SU-DHL-6 (cell line): ENCODE results near the gene ASPRV1.

Experiments used
- H2AFZ ChIP-seq: fragments of 200-600 bp; sonication (generic); 2 replicates; pipeline ENCODE4 v1.6.1; 2014; ENCODE audit warnings: low read depth, mild to moderate bottlenecking, moderate library complexity, mixed read lengths, antibody characterized with exemption, low read length; ENCODE audit not compliant: severe bottlenecking
- H3F3A ChIP-seq: fragments of 200-600 bp; shearing (Covaris generic); 2 replicates; pipeline ENCODE4 v1.6.0; 2016; ENCODE audit warnings: antibody characterized with exemption, mild to moderate bottlenecking; ENCODE audit not compliant: insufficient read depth
- H3K27ac ChIP-seq: fragments of 200-600 bp; sonication (generic); 2 replicates; pipeline ENCODE4 v1.5.1; 2016; ENCODE audit warnings: low read depth, mild to moderate bottlenecking, low read length, moderate library complexity, mixed read lengths
- H3K27me3 ChIP-seq: fragments of 200-600 bp; sonication (generic), shearing (Covaris generic); 2 replicates; pipeline ENCODE4 v1.6.0; 2014; ENCODE audit warnings: mild to moderate bottlenecking, low read length
- H3K36me3 ChIP-seq: fragments of 200-600 bp; sonication (generic); 2 replicates; pipeline ENCODE4 v1.6.1; 2014; ENCODE audit warnings: mild to moderate bottlenecking, low read length, mixed read lengths
- H3K4me2 ChIP-seq: fragments of 300-600, 200-600 bp; shearing (Covaris generic), sonication (generic); 2 replicates; pipeline ENCODE4 v1.6.0; 2014; ENCODE audit warnings: low read length, low read depth, mild to moderate bottlenecking; ENCODE audit not compliant: poor library complexity, severe bottlenecking
- H3K4me3 ChIP-seq: fragments of 200-600 bp; sonication (generic); 2 replicates; pipeline ENCODE4 v1.5.1; 2014; ENCODE audit warnings: antibody characterized with exemption, low read length, mild to moderate bottlenecking, mixed read lengths; ENCODE audit not compliant: insufficient read depth, poor library complexity, severe bottlenecking
- H3K79me2 ChIP-seq: fragments of 200-600 bp; sonication (generic); 2 replicates; pipeline ENCODE4 v1.6.1; 2014; ENCODE audit warnings: mild to moderate bottlenecking, low read length, moderate library complexity; ENCODE audit not compliant: insufficient read depth
- H3K9ac ChIP-seq: fragments of 200-600 bp; sonication (generic); 2 replicates; pipeline ENCODE4 v1.7.0; 2014; ENCODE audit warnings: mild to moderate bottlenecking, low read length
- H3K9me2 ChIP-seq: fragments of 200-600 bp; sonication (generic); replicated peaks from 2 replicates; pipeline ENCODE4 v1.6.1; 2014; ENCODE audit warnings: low read length; ENCODE audit not compliant: insufficient read depth
- H3K9me3 ChIP-seq: fragments of 200-600 bp; sonication (generic); 2 replicates; pipeline ENCODE4 v1.6.1; 2014; ENCODE audit warnings: low read length, mixed read lengths; ENCODE audit not compliant: insufficient read depth
- H4K20me1 ChIP-seq: fragments of 200-600 bp; sonication (generic); 2 replicates; pipeline ENCODE4 v1.6.1; 2014; ENCODE audit warnings: low read depth, mild to moderate bottlenecking, antibody characterized with exemption, low read length, moderate library complexity, mixed read lengths
- EZH2phosphoT487 ChIP-seq: fragments of 200-600 bp; sonication (generic), shearing (Covaris generic); conservative IDR thresholded peaks from 2 replicates; pipeline ENCODE4 v1.6.1; 2018; ENCODE audit warnings: mild to moderate bottlenecking, antibody characterized with exemption, low read length, moderate library complexity, mixed read lengths
- TF ChIP-seq, protein P1 (sequence below): fragments of 200-600 bp; sonication (generic); IDR thresholded peaks from one replicate; pipeline ENCODE4 v1.5.1; 2017; ENCODE audit warnings: antibody characterized with exemption, mild to moderate bottlenecking, low read length, moderate library complexity; ENCODE audit not compliant: insufficient read depth, poor library complexity, severe bottlenecking

The ASPRV1 gene

GRCh38 chr2:69977906-69978482 is 16.6 kb upstream of the ASPRV1 start:
- Histone ChIP-seq H3K4me3 (no peak overlapping the region), H3K79me2 (no peaks in the 10 kb centered on the region), H3K9ac (no peak overlapping the region), H3F3A (no peaks in the 10 kb centered on the region), H4K20me1 (no peaks in the 10 kb centered on the region), H3K9me3 (no peaks in the 10 kb centered on the region), H3K27me3 (no peaks in the 10 kb centered on the region), H2AFZ (no peak overlapping the region), H3K9me2 (no peaks in the 10 kb centered on the region), H3K27ac (no peak overlapping the region), H3K4me2 (no peak overlapping the region), H3K36me3 (no peaks in the 10 kb centered on the region)
- no peak for TF ChIP-seq EZH2phosphoT487
- TF ChIP-seq, protein P1, sequence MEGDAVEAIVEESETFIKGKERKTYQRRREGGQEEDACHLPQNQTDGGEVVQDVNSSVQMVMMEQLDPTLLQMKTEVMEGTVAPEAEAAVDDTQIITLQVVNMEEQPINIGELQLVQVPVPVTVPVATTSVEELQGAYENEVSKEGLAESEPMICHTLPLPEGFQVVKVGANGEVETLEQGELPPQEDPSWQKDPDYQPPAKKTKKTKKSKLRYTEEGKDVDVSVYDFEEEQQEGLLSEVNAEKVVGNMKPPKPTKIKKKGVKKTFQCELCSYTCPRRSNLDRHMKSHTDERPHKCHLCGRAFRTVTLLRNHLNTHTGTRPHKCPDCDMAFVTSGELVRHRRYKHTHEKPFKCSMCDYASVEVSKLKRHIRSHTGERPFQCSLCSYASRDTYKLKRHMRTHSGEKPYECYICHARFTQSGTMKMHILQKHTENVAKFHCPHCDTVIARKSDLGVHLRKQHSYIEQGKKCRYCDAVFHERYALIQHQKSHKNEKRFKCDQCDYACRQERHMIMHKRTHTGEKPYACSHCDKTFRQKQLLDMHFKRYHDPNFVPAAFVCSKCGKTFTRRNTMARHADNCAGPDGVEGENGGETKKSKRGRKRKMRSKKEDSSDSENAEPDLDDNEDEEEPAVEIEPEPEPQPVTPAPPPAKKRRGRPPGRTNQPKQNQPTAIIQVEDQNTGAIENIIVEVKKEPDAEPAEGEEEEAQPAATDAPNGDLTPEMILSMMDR = no peak

GRCh38 chr2:69977186-69977585 is 15.8 kb upstream of the ASPRV1 start:
- H4K20me1 ChIP-seq = no peaks in the 10 kb centered on the region
- no peaks in the 10 kb centered on the region for H3K79me2 ChIP-seq
- no peak overlapping the region for H3K27ac ChIP-seq
- no peaks in the 10 kb centered on the region for H3F3A ChIP-seq
- no peak overlapping the region for H3K4me2 ChIP-seq
- H3K9me3 ChIP-seq = no peaks in the 10 kb centered on the region
- no peaks in the 10 kb centered on the region for H3K9me2 ChIP-seq
- no peak overlapping the region for H3K9ac ChIP-seq
- no peak for TF ChIP-seq EZH2phosphoT487
- TF ChIP-seq, protein P1 = no peak
- no peaks in the 10 kb centered on the region for H3K36me3 ChIP-seq
- no peaks in the 10 kb centered on the region for H3K27me3 ChIP-seq
- no peak overlapping the region for H3K4me3 ChIP-seq
- H2AFZ ChIP-seq = no peak overlapping the region

DNA sequence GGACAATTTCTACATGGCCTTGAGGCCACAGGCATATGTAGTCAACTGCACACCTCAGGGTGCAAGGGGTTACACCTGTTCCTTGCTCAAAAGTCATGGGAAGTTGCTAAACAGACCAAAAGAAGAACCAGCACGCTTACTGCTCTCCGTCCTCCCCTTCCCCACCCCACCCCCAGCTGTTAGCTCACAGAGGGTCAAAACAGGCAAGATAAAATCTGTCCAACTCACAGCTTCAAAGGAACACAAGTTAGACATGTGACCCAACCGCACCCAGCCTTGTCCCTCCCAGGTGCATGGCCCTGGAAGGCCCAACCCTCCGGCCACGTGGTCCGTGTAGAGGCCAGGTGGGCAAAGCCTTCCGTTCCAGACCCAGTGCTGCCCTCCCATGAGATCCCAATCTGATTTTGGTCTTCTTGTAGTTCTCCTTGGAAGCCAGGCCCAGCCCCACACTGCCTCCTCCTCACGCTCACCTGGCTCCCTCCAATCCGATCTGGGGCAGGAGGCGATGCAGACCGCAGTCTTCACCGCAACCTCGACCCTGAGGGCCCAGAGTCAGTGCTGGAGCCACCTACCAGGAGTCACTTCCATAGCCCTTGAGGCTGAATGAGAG is 14.5 kb upstream of the ASPRV1 start:
- no peaks in the 10 kb centered on the region for H3K36me3 ChIP-seq
- no peaks in the 10 kb centered on the region for H3K27me3 ChIP-seq
- no peak overlapping the region for H3K4me3 ChIP-seq
- H4K20me1 ChIP-seq = no peaks in the 10 kb centered on the region
- no peak overlapping the region for H2AFZ ChIP-seq
- H3F3A ChIP-seq = no peaks in the 10 kb centered on the region
- no peaks in the 10 kb centered on the region for H3K79me2 ChIP-seq
- no peak overlapping the region for H3K9ac ChIP-seq
- no peak overlapping the region for H3K4me2 ChIP-seq
- TF ChIP-seq, protein P1 = no peak
- H3K27ac ChIP-seq = no peak overlapping the region
- no peaks in the 10 kb centered on the region for H3K9me3 ChIP-seq
- H3K9me2 ChIP-seq = no peaks in the 10 kb centered on the region
